Sigmoid colon (tissue), 4 donors: Measurements from ENCODE around the gene NFX1.

Experiments used
- POLR2A ChIP-seq, 2 donors: fragments of 450-650 bp; IDR thresholded peaks; one replicate each; pipeline ENCODE4 v1.6.1; 2016; ENCODE audit warnings: antibody characterized with exemption in 2 of 2, mild to moderate bottlenecking in 2 of 2, moderate library complexity in 2 of 2
- POLR2AphosphoS5 ChIP-seq, 4 donors: sonication (generic); formaldehyde crosslinking; IDR thresholded peaks; one replicate each; pipeline ENCODE4 v1.6.1; 2017; ENCODE audit warnings: antibody characterized with exemption in 4 of 4
- TF ChIP-seq, protein P1 (sequence below), 4 experiments: fragments of 450-650 bp in 3 of 4; fragments of 200-600 bp in 1 of 4; IDR thresholded peaks; one replicate each; pipeline ENCODE4 v1.5.1; 2016 to 2019; ENCODE audit warnings: antibody characterized with exemption in 4 of 4, mild to moderate bottlenecking in 3 of 4, moderate library complexity in 2 of 4

DNA sequence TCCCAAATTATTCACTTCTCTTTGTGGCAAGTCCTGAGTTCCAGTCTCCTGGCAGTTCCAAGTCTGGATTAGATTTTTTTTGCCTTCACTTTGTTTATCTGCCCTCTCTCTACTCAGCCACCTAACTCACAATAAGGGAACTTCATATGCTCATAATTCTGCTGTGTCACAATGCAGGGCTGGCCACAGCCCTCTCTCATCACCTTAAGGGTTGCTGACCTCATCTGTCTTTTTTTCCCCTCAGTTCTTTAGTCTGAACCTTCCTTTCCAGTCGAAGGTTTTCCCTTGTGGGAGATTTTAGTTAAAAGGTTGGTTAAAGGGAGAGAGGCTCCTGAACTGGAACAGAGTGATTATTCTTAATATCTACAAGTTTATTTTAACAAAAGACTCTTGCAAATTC, 29.9 kb upstream of the NFX1 start:
- TF ChIP-seq, protein P1, sequence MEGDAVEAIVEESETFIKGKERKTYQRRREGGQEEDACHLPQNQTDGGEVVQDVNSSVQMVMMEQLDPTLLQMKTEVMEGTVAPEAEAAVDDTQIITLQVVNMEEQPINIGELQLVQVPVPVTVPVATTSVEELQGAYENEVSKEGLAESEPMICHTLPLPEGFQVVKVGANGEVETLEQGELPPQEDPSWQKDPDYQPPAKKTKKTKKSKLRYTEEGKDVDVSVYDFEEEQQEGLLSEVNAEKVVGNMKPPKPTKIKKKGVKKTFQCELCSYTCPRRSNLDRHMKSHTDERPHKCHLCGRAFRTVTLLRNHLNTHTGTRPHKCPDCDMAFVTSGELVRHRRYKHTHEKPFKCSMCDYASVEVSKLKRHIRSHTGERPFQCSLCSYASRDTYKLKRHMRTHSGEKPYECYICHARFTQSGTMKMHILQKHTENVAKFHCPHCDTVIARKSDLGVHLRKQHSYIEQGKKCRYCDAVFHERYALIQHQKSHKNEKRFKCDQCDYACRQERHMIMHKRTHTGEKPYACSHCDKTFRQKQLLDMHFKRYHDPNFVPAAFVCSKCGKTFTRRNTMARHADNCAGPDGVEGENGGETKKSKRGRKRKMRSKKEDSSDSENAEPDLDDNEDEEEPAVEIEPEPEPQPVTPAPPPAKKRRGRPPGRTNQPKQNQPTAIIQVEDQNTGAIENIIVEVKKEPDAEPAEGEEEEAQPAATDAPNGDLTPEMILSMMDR (IDR thresholded peaks at IDR 0.05) = no peak
- TF ChIP-seq POLR2AphosphoS5 (IDR thresholded peaks at IDR 0.05) (no peak), POLR2A (IDR thresholded peaks at IDR 0.05) (no peak)
